Esophagus (tissue), 2 donors: ENCODE data around the gene ZFP62. TPM values are rescaled to one million over a fixed set of nuclear protein-coding genes. Genes with fewer than 3 reads are reported as not detected.

Source experiments
- H3K27ac ChIP-seq, 2 donors: one replicate each; pipeline ENCODE4 v1.5.1; 2013; ENCODE audit warnings: low read depth in 2 of 2, mild to moderate bottlenecking in 2 of 2, inconsistent platforms in 1 of 2, low read length in 1 of 2, moderate library complexity in 1 of 2
- H3K27me3 ChIP-seq, 2 donors: one replicate each; pipeline ENCODE4 v1.6.1; 2013; ENCODE audit warnings: low read length in 2 of 2, control low read depth in 1 of 2, mild to moderate bottlenecking in 1 of 2; ENCODE audit not compliant: insufficient read depth in 2 of 2, control insufficient read depth in 1 of 2
- H3K36me3 ChIP-seq, 2 donors: one replicate each; pipeline ENCODE4 v1.6.1; 2013; ENCODE audit warnings: low read length in 1 of 2; ENCODE audit not compliant: control insufficient read depth in 2 of 2, insufficient read depth in 2 of 2
- H3K4me1 ChIP-seq, 2 donors: one replicate each; pipeline ENCODE4 v1.6.1; 2013; ENCODE audit warnings: low read length in 1 of 2; ENCODE audit not compliant: control insufficient read depth in 2 of 2, insufficient read depth in 2 of 2
- H3K4me3 ChIP-seq, 2 donors: one replicate each; pipeline ENCODE4 v1.5.1; 2013; ENCODE audit warnings: low read length in 2 of 2, mild to moderate bottlenecking in 2 of 2, low read depth in 1 of 2, moderate library complexity in 1 of 2
- H3K9me3 ChIP-seq, 2 donors: one replicate each; pipeline ENCODE4 v1.6.1; 2013; ENCODE audit warnings: mild to moderate bottlenecking in 2 of 2, low read depth in 1 of 2, low read length in 1 of 2, moderate library complexity in 1 of 2; ENCODE audit not compliant: control insufficient read depth in 2 of 2, insufficient read depth in 1 of 2
- WGBS, 2 donors: extraction: QIAGEN DNeasy Blood & Tissue Kit; methylation state at CpG; one replicate each; pipeline ENCODE4 v1.1.7; 2013; 5-methylcytosine and 5-hydroxymethylcytosine counted together
- polyA plus RNA-seq, 2 donors: library from polyadenylated mRNA; stranded (reverse); fragments of 200-250 nt; gene quantifications; one replicate each; pipeline ENCODE4 v1.2.3, GENCODE V29; 2013
- donor health status: healthy with polysubstance abuse.
- donor health status: Bipolar disorder and iron deficiency.

The ZFP62 gene
- polyA plus RNA-seq, 2 donors, result 10.3 to 23.6 TPM

DNA sequence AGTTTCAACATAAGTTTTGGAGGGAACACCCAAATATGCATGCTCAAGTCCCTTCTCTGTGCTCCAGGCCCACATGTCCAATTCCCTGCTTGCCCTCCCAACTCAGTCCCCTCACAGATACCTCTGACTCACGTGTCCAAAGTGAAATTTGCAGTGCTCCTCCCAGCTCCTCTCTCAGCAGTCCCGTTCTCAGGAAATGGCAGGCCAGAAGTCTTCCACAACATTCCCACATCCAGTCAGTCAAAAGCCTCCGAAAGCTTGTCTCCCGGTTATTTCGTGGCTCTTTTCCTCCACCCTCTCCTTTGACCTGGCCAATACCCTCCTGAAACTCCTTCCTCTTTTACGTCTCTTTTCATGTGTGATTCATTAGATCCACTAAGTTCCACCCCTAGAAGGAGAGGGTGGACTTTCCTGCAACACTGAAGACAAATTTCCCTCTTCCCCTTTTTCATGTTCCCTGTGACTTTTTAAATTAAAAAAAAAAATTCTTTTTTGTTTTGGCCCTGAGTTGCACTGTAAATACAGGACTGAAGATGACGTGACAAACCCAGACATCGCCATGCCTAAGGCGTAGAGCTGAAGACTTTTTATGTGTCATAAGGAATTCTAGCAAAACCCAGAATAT is 45.7 kb downstream of the ZFP62 start:
- Histone ChIP-seq H3K27ac (no peak overlapping the region), H3K4me1 (peaks cover 0 to 8% of the 10 kb centered on the region in 2 donors), H3K36me3 (no peaks in the 10 kb centered on the region), H3K9me3 (no peaks in the 10 kb centered on the region), H3K4me3 (no peak overlapping the region), H3K27me3 (no peaks in the 10 kb centered on the region)
- 71 to 72% methylated on average over 9 of the region's 9 CpGs for WGBS, 2 donors

- H3K9me3 ChIP-seq, result no peaks in the 10 kb centered on the region
- no peaks in the 10 kb centered on the region for H3K36me3 ChIP-seq
- no peaks in the 10 kb centered on the region for H3K27me3 ChIP-seq
- H3K4me1 ChIP-seq, result peaks cover 4 to 9% of the 10 kb centered on the region in 2 donors
- 77 to 87% methylated on average over 5 of the region's 5 CpGs for WGBS, 2 donors
- H3K27ac ChIP-seq, result no peak overlapping the region
- no peak overlapping the region for H3K4me3 ChIP-seq
Measured at GRCh38 chr5:180813420-180813819, 47.7 kb downstream of the ZFP62 start.

DNA sequence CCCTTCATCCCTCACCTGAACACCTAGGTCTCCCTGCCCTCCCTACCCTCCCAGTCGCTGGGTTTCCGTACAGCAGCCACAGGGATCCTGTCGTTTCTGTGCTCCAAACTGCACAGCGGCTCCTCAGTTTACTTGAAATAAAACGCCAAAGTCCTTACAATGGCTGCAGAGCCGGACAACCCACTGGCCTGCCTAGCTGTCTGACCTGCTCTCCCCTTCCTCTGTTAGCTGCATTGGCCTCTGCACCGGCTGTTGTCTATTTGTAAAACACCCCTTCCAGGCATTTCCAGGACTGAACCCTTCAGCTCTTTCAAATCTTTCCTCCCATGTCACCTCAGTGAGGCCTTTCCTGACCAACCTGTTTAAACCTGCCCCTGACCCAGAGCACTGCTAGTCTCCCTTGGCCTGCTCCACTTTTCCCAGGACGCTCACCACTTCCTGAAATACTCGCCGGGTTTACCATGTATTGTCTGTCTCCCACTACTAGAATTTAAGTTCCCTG is 49.4 kb downstream of the ZFP62 start:
- peaks cover 0 to under 1% of the 10 kb centered on the region in 2 donors for H3K36me3 ChIP-seq
- peak overlapping the region; percentile 98 to 99 for H3K27ac ChIP-seq
- H3K27me3 ChIP-seq, result no peaks in the 10 kb centered on the region
- H3K9me3 ChIP-seq, result no peaks in the 10 kb centered on the region
- H3K4me3 ChIP-seq, result peak overlapping the region; percentile 21 to 59
- 46 to 61% methylated on average over 10 of the region's 10 CpGs for WGBS, 2 donors
- peaks cover 4 to 20% of the 10 kb centered on the region in 2 donors for H3K4me1 ChIP-seq

- peak overlapping the region; percentile 59 to 83 for H3K4me3 ChIP-seq
- H3K9me3 ChIP-seq, result no peaks in the 10 kb centered on the region
- H3K27me3 ChIP-seq, result no peaks in the 10 kb centered on the region
- 6% methylated on average over 30 of the region's 30 CpGs for WGBS, 2 donors
- peak overlapping the region; percentile 98 to 99 for H3K27ac ChIP-seq
- peaks cover 0 to 2% of the 10 kb centered on the region in 2 donors for H3K36me3 ChIP-seq
- peaks cover 4 to 26% of the 10 kb centered on the region in 2 donors for H3K4me1 ChIP-seq
Measured at GRCh38 chr5:180810959-180811622, 50.0 kb downstream of the ZFP62 start.

- Histone ChIP-seq H3K27ac (peak overlapping the region; percentile 98 to 99), H3K4me3 (peak overlapping the region; percentile 59 to 83), H3K27me3 (no peaks in the 10 kb centered on the region), H3K36me3 (peaks cover 0 to 2% of the 10 kb centered on the region in 2 donors), H3K4me1 (peaks cover 4 to 26% of the 10 kb centered on the region in 2 donors), H3K9me3 (no peaks in the 10 kb centered on the region)
- 0 to 1% methylated on average over 46 to 66 of the region's 66 CpGs for WGBS, 2 donors
Measured at GRCh38 chr5:180810210-180810958, 50.7 kb downstream of the ZFP62 start.

DNA sequence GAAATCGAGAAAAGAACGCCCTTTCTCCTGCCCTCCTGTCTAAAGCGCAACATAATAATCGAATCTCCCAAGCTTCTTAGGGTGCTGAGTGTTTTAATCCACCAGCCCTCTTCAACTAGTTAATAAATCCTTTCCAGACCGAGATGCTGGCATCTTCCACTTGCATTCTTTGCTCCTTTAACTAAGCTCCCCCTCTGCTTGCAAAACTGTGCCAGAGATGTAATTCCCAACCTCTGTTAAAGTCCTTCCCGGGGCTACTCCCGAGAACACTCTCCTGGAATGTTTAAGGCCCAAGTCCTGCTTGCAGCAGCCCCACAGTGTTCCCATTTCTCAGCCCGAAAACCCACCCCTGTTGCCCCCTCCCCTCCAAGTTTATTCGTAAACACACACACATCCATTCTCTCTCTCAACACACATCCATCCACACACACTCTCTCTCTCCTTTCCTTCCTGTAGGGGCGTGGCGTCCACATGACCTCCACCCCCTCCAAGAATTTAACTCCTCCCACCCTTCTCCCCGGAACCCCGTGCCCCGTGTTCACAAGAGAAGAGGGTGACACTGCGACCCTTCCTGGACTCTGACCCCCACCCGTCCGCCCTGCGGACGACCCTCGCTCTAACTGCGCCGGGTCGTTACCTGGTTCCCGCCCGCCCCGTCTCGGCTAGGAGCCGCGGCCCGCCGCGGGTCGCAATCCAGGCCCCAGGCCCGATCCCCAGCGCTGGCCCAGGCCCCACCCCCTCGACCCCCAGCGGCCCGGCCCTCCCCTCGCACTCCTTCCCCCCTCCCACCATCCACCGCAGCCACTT is 51.5 kb downstream of the ZFP62 start:
- Histone ChIP-seq H3K27me3 (no peaks in the 10 kb centered on the region), H3K4me3 (peak overlapping the region; percentile 59 to 83), H3K4me1 (peaks cover 4 to 26% of the 10 kb centered on the region in 2 donors), H3K36me3 (peaks cover 0 to 2% of the 10 kb centered on the region in 2 donors), H3K9me3 (no peaks in the 10 kb centered on the region), H3K27ac (peak overlapping the region; percentile 98 to 99)
- 2% methylated on average over 35 to 40 of the region's 40 CpGs for WGBS, 2 donors

DNA sequence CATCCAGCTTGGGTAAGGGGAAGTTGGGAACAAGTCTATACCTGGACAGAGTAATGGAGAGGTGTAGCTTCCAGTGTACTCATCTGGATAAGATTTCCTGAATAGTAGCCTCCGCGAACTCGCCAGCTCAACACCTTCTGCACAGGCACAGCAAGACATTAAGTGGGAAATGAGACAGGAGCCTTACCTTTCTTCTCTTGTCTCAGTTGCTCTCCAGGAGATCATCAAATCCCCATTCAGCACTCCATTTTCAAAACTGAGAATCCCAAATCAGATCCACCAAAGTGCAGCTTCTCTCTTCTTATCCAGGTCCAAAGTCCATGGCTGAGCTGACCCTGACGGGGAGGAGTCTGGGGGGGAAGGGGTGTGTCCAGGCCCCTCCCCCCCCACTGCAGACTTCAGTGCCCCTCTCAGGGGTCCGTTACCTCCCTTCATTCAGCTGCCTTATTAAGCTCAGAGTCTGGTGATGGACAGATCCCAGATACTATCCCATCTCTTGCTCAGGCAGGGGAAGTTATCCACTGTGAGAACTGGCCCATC is 52.5 kb downstream of the ZFP62 start:
- H3K27me3 ChIP-seq, result no peaks in the 10 kb centered on the region
- H3K9me3 ChIP-seq, result no peaks in the 10 kb centered on the region
- H3K4me3 ChIP-seq, result peak overlapping the region; percentile 17 to 59
- 39 to 56% methylated on average over 5 of the region's 5 CpGs for WGBS, 2 donors
- H3K4me1 ChIP-seq, result peaks cover 4 to 36% of the 10 kb centered on the region in 2 donors
- H3K27ac ChIP-seq, result peak overlapping the region; percentile 67 to 81
- peaks cover 0 to 2% of the 10 kb centered on the region in 2 donors for H3K36me3 ChIP-seq

DNA sequence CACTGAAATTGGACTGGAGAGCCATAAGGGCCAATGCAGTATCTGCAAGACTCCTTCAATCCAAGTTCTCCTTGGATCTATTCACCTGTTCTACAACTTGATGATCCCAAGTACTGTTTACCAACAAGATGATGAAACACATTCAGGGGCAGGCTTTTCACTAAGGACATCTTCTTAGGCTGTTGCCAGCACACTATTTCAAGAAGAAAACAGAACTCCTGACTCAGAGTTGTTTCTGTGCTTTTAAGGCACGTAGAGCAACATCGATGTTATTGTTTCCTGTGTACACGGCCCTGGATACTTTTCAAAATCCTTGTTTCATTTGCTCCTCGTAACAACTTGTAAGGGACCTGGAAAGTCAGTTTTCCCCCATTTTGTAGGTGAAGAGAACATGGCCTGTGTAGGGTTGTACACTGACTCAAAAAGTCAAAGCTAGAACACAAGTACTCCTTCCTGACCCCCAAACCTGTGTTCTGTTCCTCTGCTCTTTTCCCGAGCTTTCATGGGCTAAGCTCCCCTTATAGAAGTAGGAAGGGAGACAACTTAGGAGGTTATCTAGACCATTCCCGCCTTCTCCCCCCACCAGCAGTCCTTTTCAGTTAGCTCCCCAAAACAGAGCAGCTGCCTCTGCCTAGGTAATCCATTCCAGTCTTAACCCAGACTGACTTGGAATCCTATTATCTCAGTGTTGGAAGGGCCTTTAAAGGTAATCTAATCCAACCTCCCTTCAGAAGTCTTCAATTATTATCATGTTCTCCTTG is 53.2 kb downstream of the ZFP62 start:
- H3K4me1 ChIP-seq, result peaks cover 4 to 41% of the 10 kb centered on the region in 2 donors
- peak overlapping the region; percentile 67 to 81 for H3K27ac ChIP-seq
- H3K36me3 ChIP-seq, result peaks cover 0 to 2% of the 10 kb centered on the region in 2 donors
- no peaks in the 10 kb centered on the region for H3K9me3 ChIP-seq
- no peaks in the 10 kb centered on the region for H3K27me3 ChIP-seq
- H3K4me3 ChIP-seq, result peak overlapping the region; percentile 12 to 59
- WGBS, 2 donors, result 20 to 39% methylated on average over 6 of the region's 6 CpGs
